Urothelium cell line (cell line): ENCODE results near the gene RBM20.

ENCODE experiments used
- DNase-seq: peaks from one replicate; pipeline ENCODE4 v3.0.0; 2011; ENCODE audit warnings: low spot score, mixed read lengths
- FAIRE-seq: peaks from 2 replicates; lab custom pipeline; 2011; peaks lifted over from hg19 to GRCh38; lab: Jason Lieb, UNC

Gene RBM20

GRCh38 chr10:110778211-110778610 is 134.1 kb downstream of the RBM20 start:
- FAIRE-seq = no peak
- no peak for DNase-seq

- no peak for FAIRE-seq
- no peak for DNase-seq
These were observed 135.4 kb downstream of the RBM20 start for GRCh38 chr10:110779489-110779888.

DNA sequence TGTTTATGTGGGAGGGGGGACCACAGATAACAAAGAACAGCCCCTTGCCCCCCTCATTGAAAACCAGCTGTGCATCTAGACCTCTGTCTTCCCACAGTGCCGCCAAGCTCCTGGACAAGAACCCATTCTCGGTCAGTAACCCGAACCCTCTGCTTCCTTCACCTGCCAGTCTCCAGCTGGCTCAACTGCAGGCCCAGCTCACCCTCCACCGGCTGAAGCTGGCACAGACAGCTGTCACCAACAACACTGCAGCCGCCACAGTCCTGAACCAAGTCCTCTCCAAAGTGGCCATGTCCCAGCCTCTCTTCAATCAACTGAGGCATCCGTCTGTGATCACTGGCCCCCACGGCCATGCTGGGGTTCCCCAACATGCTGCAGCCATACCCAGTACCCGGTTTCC is 136.6 kb downstream of the RBM20 start:
- FAIRE-seq = no peak

GRCh38 chr10:110781139-110781538 is 137.0 kb downstream of the RBM20 start:
- FAIRE-seq (no peak), DNase-seq (no peak)

More for the DNA sequence above, 136.6 kb downstream of the RBM20 start:
- DNase-seq = no peak

- FAIRE-seq (no peak), DNase-seq (no peak)
These were observed 138.5 kb downstream of the RBM20 start for GRCh38 chr10:110782616-110783015.

DNA sequence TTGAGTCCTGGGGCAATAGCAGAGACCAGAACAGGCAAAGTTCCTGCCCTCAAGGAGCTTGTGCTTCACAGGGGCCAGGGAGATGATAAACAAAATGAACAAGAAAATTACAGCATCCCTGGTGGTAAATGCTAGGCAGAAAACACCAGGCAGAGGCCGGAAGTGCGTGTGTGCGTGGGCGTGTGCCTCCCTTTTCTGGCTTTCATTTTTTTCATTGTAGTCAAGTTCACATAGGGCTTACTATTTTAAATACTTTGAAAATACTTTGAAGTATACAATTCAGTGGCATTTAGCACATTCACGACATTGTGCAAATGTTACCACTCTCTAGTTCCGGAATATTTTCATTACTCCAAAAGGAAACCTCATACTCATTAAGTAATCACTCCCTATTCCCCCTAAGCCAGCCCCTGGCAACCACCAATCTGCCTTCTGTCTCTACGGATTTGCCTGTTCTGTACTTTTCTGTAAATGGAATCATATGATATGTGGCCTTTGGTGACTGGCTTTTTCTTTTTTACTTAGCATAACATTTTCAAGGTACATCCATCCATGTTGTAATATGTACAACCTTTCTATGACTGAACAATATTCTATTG is 139.5 kb downstream of the RBM20 start:
- DNase-seq (no peak), FAIRE-seq (no peak)

DNA sequence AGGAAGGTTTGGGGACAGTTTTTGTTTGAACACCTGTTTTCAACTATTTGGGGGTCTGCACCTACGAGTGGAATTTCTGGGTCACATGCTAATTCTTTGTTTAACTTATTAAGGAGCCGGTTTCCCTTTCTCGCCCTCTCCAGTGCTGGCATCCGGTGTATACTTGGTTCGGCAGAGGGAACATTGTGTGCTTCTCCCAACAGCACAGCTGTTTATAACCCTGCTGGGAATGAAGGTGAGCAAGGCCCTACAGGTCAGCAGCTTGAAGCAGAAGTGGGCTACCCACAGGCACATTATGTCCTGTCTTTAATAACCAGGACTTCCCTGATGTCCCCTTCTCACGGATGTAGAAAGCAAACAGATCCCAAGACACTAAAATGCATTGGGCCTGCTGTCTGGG is 140.1 kb downstream of the RBM20 start:
- DNase-seq = no peak
- no peak for FAIRE-seq

- FAIRE-seq (no peak), DNase-seq (no peak)
These were observed 142.0 kb downstream of the RBM20 start for GRCh38 chr10:110786172-110786571.

GRCh38 chr10:110788620-110789385 is 144.7 kb downstream of the RBM20 start:
- DNase-seq (no peak), FAIRE-seq (no peak)

DNA sequence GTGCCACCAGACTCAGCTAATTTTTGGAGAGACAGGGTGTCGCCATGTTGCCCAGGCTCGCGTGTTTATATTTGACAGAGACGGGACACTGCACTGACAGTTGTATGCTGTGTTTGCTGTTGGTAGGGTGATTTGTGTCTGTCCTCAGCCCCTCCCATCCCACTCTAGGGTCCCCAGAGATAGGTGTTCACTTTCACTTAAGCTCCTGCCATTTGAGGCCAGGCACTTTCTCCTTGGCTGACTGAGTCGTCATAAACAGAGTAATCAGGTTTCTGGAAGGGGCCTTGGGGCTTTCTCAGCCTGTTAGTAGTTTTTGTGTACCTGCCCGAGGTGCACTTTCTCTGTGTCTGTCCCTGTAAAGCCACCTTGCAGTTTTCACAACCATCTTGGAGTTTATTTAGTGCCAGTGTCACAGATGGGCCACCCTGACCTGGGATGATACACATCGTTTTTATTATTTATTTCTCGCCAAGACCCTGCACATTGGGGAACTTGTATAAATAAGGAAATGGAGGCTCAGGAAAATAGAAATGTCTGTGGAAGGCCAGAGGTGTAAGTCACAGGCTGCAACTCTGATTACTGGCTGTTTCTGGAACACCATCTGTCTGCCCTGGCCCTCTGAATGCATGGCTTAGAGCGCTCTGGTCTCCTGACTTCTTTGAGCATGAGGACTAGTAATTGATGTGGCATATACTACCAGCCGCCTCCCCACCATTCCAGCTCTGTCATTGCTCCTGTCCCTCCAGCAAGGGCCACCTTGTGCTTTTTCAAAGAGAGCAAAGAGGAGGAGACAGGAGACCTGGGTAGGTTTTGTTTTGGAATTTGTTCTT is 145.7 kb downstream of the RBM20 start:
- no peak for DNase-seq
- no peak for FAIRE-seq

- DNase-seq = no peak
These were observed 146.9 kb downstream of the RBM20 start for GRCh38 chr10:110790913-110791506.

GRCh38 chr10:110791541-110792073 is 147.5 kb downstream of the RBM20 start:
- FAIRE-seq (no peak), DNase-seq (no peak)

More at GRCh38 chr10:110790913-110791506, 146.9 kb downstream of the RBM20 start:
- FAIRE-seq = no peak

- DNase-seq (no peak), FAIRE-seq (no peak)
These were observed 148.5 kb downstream of the RBM20 start for GRCh38 chr10:110792476-110793125.

DNA sequence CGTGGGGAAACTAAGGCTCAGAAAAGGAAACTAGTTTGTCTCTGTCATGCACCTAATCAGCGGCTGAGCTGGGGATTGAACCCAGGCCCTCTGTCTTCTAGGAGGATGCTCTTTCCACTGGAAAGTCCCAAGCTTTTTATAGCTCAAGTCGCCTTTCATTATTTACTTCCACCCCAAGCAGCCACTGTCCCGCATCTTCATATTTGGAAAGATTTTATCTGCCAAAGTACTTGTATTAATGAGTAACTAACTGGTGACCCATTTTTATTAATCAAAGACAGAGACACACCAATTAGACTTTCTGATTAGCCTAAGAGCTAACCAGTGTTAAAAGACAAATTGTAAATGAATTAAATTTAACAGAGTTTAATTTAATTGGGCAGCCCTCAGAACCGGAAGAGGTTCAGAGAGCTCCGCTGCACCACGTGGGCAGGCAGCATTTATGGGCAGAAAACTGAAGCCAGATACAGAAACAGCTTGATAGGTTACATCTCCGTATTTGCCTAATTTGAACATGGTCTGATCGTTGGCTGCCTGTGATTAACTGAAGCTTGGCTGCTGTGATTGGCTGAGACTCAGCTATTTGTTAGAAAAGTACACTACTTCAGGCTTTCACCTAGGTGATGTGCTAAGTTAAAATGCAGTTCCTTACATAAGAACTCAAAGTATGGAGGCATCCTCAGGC is 149.1 kb downstream of the RBM20 start:
- FAIRE-seq (no peak), DNase-seq (no peak)

GRCh38 chr10:110793886-110794285 is 149.8 kb downstream of the RBM20 start:
- DNase-seq (no peak), FAIRE-seq (no peak)

DNA sequence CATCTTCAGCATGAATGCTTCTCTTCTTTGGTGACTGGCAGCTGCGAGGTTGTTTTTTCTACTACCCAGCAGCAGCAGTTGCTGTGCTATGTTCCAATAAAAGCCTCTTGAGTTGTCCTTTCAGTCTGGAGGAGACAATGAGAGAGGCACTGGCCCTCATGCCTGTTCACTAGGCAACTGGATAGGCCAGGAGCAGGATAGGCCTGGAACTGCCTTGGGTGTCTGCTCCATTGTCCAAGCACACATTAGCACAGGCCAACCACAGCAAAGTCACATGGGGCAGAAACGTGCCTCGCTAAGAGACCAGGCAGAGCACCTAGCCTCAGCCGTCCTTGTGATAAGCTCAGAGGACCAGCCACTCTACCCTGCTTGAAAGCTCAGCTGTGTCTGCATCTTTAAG is 150.7 kb downstream of the RBM20 start:
- no peak for FAIRE-seq
- no peak for DNase-seq

DNA sequence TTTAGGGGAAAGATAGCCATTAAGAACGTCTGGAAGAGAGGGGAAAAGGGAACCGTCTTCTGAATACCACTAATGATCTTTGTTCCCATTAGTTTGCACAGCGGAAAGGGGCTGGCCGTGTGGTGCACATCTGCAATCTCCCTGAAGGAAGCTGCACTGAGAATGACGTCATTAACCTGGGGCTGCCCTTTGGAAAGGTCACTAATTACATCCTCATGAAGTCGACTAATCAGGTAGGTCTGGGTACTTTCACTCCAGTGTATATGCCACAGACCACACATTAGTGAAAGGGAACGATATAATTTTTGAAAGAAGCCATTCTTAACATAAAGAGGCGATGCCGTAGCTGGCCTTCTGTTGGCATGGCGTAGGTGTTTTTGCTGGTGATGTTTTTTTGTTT is 153.3 kb downstream of the RBM20 start:
- DNase-seq (no peak), FAIRE-seq (no peak)

- FAIRE-seq = no peak
- DNase-seq = no peak
These were observed 154.2 kb downstream of the RBM20 start for GRCh38 chr10:110798340-110798739.

GRCh38 chr10:110802090-110802489 is 158.0 kb downstream of the RBM20 start:
- DNase-seq = peak; percentile 20
- no peak for FAIRE-seq
